HG03558 (cell line): ENCODE data around the gene KRT75.
"Not testable (repeated sequence)": the region's sequence is repeated elsewhere in the genome, so short reads cannot be mapped to it uniquely, and the experiment has no call there.

Experiments
- ATAC-seq: cut with Tn5 transposase; IDR thresholded peaks from one replicate; pipeline ENCODE4 v1.9.1; 2021; ENCODE audit warnings: moderate number of reproducible peaks; ENCODE audit not compliant: unreplicated experiment; ENCODE audit errors: extremely low read depth

The KRT75 gene

GRCh38 chr12:52419656-52420055 lies 14.5 kb downstream of the KRT75 start:
- ATAC-seq, result no peak

- no peak for ATAC-seq
These were observed 15.5 kb downstream of the KRT75 start for GRCh38 chr12:52418576-52419110.

- no peak for ATAC-seq
These were observed 16.4 kb downstream of the KRT75 start for GRCh38 chr12:52417740-52418139.

- no peak for ATAC-seq
These were observed 17.4 kb downstream of the KRT75 start for GRCh38 chr12:52416795-52417194.

GRCh38 chr12:52415870-52416750 lies 18.1 kb downstream of the KRT75 start:
- no peak for ATAC-seq

- ATAC-seq, result no peak
These were observed 19.2 kb downstream of the KRT75 start for GRCh38 chr12:52414936-52415335.

- ATAC-seq, result no peak
These were observed 20.3 kb downstream of the KRT75 start for GRCh38 chr12:52413782-52414345.

GRCh38 chr12:52413202-52413601 lies 21.0 kb downstream of the KRT75 start:
- ATAC-seq, result no peak

- no peak for ATAC-seq
These were observed 22.4 kb downstream of the KRT75 start for GRCh38 chr12:52411815-52412214.

GRCh38 chr12:52410589-52411248 lies 23.5 kb downstream of the KRT75 start:
- not testable (repeated sequence) for ATAC-seq

- ATAC-seq, result no peak
These were observed 26.3 kb downstream of the KRT75 start for GRCh38 chr12:52407918-52408317.

- no peak for ATAC-seq
These were observed 28.2 kb downstream of the KRT75 start, which contains the start of gene KRT82 for GRCh38 chr12:52405922-52406385. TSS of gene KRT82 (minus strand) at chr12:52406335. CDS start at chr12:52406277, 58 bp downstream.

- no peak for ATAC-seq
These were observed 29.2 kb downstream of the KRT75 start for GRCh38 chr12:52404951-52405350.

- ATAC-seq, result no peak
These were observed 30.6 kb downstream of the KRT75 start for GRCh38 chr12:52403561-52403960.

- no peak for ATAC-seq
These were observed 31.2 kb downstream of the KRT75 start for GRCh38 chr12:52402873-52403540.

- no peak for ATAC-seq
These were observed 31.8 kb downstream of the KRT75 start for GRCh38 chr12:52402377-52402776.

GRCh38 chr12:52401926-52402325 lies 32.2 kb downstream of the KRT75 start:
- ATAC-seq, result no peak

GRCh38 chr12:52401526-52401925 lies 32.6 kb downstream of the KRT75 start:
- no peak for ATAC-seq

GRCh38 chr12:52400906-52401305 lies 33.3 kb downstream of the KRT75 start:
- ATAC-seq, result no peak

- ATAC-seq, result no peak
These were observed 34.4 kb downstream of the KRT75 start for GRCh38 chr12:52399756-52400155.
